HL-60/S4 treated with phorbol 12-myristate 13-acetate at 8.2 ng/mL for 4 days and 3 days (cell line): Measurements from ENCODE around the gene SLX4IP.
"Not testable (repeated sequence)": the region's sequence is repeated elsewhere in the genome, so short reads cannot be mapped to it uniquely, and the experiment has no call there.

Experiments used
- in situ Hi-C: fragments of 300-500 bp; cut with MboI; formaldehyde crosslinking; loops from 2 replicates; pipeline ENCODE4 v1.15.0; 2022; ENCODE audit warnings: low sequenced_read_pairs

SLX4IP gene

DNA sequence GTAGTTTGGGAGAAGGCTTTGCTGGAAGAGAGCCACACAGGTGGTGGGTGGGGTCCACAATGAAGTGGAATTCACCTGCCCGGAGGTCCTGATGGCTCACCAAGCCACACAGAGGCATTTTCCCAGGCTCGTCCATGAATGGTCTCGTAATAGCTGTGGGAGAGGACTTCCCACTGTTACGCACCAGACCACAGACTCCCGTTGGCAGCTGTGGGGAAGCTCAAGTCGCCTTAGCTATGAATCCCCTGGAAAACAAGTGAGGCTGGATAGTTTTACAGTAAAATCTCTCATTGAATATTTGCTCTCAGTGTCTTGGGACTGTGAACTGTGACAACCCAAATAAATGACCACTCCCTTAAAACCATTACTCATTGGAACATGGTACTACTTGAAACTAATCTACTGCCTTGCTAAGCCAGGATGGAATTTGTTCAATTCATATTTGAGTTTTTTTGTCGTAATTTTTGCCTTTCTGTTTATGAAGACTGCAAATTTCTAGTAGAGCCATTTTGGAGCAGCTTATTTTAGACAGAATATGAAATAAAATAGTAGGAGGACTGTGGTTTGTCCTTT lies 159.3 kb downstream of the SLX4IP start:
- in situ Hi-C loops: no loop called here

DNA sequence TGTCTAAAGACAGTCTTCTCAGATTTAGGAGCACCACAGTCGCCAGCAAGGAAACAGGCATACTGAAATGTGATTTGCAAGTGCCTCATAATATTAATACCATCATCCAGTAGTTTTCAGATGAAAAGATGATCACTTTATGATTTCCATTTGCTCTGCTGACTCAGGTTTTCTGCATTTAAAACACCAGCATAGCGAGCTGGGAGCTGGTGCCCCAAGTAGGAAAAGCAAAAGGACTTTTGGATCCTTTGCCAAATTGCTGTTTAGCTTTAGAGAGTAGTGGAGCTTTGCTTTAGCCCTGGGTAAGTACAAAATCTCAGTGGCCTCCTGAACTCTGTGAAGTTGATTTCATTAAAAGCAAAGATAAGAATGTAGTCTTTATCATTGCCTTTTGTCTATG lies 160.2 kb downstream of the SLX4IP start:
- in situ Hi-C loops: no loop called here

DNA sequence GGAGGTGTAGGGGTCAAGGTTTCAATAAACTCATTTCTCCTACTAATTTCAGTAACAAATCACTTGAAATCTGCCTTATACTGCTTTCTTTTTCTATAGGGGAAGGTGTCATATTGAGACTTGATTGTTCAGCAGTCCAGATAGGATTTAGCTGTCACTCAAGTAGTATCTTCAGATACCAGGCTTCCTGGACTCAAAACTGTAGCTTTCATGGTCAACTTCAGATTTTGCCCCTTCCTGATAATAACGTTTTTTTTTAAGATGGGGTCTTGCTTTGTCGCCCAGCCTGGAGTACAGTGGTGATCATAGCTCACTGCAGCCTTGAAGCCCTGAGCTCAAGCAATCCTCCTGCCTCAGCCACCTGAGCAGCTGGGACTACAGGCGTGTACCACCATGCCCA lies 160.9 kb downstream of the SLX4IP start:
- in situ Hi-C loops: no loop called here

DNA sequence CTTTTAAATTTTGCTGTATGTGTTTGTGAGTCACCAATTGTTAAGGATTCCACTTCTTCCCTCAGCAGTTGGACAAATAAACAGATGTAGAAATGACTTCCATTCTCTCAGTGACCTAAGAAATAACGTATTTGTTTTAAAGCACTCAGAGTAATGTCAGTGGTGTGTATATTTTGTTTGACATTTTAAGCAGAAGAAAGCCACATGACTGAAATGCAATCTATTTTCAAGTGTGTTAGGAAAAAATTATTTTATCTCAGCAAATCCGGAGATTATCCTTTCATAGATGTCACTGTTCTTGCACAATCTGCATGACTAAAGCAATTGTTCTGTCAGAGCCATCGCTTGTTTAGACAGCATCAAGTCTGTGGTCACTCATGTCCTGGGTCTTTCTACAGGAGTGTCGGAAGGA lies 161.6 kb downstream of the SLX4IP start:
- in situ Hi-C loops: no loop called here

DNA sequence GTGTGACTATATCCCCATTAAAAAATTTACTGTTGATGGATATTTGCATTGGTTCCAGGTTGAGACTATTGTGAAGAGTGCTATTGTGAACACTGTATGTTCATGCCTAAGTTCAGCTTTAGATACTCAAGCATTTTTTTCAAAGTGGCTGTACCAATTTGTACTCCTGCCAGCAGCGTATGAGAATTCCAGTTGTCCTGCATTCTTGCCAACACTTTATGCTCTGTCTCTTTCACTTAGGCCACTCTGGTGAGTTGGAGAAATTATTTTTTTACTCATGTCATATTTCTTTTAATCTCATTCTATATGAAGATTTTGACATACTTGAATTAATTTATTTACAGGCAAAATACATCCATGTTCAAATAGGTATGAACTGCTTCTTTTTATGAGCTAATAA lies 162.5 kb downstream of the SLX4IP start:
- in situ Hi-C loops: no loop called here

DNA sequence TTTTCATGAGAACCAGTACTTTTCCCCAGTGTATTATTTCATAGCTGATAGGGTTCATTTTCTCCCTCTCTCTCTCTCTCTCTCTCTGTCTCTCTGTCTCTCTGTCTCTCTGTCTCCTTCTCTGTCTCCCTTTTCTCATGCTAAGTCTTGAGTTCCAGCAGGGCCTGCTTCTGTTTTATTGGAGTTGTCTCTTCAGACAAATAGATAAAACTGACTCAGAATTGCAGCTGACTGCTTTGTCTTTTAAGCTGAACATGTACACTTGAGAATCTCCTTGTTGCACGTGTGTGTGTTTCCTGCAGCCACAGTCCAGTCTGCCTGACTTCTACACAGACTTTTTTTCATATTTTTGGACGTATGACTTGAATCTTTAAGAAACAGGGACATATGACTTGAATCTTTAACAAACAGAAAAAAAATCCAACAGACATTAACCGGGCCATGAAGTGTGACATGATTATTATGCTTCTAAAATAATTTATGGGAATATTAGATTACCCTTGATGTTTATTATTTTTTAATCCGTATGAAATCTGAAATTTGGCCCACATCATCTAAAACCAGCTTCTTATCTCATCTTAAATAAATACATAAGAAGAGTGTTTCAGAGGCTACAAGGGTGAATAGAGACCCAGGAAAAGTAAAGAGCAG lies 167.2 kb downstream of the SLX4IP start:
- in situ Hi-C loops: no loop called here

DNA sequence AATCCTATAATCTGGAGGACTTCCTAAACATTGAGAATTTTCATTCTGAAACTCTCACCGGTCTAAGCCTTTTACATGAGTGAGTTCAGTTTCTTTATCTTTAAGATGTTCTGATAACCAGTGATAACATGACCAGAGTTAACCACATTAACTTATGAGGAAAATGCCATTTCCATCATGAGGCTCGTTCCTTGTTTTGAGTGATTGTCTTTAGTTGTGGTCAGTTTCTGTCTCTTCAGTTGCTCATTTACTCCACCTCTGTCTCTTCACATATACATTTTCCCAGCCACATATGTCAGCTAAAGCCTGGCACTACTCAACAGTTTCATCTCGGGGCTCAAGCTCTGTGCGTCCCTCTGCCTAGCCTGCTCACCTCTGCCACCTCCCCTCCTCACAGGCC lies 168.3 kb downstream of the SLX4IP start:
- in situ Hi-C loops: no loop called here

DNA sequence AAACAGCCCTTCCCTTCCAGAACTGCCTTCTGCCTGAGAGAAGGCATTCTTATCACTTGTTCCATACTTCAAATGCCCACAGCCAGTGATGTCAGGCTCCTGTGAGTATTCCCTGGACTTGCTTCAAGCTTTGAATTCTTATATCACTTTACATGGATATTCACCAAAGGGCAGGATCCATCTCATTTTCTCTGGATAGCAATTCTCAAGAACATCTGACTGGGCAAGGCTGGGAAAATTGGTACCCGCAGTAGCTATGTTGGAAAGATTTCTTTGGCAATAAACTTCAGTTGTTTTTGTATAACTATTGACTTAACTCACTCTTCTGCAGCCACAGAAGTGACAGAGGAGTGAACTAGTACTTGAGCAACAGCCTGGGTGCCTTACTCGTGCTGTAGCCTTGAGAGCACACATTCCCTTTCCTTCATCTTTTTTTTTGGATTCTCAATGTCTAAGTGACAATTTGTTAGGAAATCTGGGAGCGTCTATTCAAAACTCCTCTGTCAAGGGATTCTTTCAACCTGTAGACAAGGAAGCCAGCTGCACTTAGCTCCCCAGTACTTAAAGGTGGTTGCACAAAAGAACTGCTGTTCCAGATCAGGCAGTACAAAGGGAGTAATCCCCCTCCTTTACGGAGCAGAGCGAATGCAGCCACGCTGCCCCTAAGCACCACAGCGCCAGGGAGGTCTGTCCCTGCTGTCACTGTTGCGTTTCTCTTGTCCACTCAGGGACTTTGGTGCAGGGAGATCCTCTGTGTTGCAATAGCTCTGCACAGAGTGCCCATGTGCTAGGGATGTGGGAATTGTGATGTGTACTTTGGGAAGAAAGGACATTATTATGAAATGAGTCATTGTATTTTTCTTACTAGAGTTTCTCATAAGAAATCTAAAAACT lies 169.1 kb downstream of the SLX4IP start:
- in situ Hi-C loops: no loop called here

DNA sequence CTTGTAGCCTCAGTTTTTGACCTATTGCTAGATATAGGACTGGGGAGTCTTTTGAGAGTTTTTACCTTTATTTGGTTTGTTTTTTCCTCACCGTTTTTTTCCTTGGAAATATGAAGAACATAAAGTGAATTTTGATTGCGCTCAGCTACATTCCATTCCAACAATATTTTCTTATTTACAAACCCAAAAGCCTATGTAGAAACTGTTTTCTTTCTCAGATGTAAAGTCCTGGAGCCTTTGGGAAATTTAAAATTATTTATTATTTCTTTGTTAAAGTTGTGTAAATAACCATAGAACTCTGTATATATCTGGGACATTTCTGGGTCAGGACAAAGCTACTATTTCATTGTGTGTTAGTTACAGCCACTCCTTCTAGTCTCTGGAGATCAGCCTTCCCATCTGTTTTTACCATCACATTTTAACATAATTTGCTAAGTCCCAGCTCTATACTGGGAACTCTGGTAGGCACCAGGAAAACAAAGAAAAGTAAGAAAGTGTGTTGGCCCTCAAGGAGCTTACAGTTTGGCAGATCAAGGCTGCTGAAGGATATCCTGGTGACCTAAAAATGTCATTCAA lies 169.8 kb downstream of the SLX4IP start:
- in situ Hi-C loops: no loop called here

DNA sequence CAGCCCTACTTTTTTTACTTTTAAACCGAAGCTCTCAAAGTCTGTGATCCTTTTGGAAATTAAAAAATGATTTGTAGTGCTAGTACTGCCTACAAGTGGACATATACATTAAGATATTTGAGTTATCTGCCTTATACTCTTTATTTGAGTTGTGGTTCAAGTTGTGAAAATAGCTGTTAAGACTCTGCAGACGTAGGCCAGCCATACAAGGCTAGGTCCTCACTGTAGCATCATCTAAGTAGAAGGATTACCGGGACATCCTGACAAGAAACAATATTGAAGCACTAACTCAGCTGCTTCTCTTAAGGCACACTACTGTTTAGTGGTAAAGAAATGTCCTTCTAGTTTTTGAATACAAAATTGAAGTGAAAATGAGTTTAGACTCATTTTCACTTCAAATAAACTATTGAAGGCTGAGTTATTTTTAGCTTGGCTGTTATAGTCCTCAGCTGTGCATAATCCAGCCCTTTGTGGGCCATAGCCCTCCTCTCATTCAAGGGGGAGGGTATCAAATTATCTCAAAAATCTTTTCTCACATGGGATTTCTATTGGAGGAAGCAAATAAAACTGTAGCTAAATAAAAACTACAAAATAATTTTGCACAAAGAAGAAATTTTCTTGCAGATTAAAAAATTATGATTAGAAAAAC lies 170.6 kb downstream of the SLX4IP start:
- in situ Hi-C loops: no loop called here

DNA sequence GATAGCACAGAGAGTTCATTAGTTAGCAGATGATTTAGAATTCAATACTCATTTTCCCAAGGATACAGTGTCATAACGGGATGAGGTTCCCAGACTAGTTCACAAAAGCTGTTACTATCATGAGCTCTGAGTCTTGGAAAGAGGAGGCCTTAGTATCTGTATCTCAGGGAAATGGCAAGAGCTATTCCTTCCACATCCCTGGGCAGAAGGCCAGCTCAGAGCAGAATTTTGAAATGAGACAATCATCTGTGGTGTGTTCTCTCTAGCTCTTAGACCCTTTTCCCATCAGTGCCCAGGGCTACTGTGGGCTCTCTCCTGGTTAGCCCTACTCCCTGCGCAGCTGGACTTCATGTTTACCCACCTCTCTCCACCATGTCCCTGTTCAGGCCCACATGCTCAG lies 174.2 kb downstream of the SLX4IP start:
- in situ Hi-C loops: no loop called here

DNA sequence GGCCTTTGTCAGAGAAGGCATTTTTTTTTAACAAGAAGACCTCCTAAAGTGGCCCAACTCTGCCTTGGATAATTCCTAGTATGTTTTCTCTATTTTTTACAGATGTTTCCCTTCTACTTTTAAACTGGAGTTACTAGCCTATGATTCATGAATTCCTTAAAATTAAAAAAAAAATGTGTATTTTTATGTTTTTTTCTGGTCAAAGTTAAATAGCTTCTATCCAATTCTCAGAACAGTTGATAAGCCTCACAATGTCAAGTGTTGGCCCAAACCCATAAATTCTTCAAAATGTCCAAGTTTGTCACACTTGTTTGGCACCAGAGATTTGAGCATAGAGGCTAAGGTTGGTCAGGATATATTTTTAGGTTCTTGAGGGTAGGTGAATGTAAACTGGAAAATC lies 174.7 kb downstream of the SLX4IP start:
- in situ Hi-C loops: no loop called here

DNA sequence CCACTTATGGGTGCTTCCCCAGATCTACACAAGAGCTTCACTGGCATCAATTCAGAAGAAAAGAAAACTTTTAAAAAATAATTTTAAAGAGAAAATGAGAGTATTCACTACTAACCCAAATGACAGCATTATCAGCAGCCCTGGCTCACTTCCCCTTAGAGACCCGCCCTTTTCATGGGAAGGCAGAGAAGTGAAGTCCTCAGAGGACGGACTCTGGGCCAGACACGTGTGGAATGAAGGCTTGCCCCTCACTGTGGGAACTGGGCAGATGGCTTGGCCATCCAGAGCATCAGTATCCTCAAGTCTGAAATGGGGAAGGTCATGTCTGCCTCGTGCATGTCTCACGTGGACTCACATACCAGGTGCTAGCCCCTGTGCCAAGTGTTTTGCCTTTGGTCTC lies 175.1 kb downstream of the SLX4IP start:
- in situ Hi-C loops: no loop called here

DNA sequence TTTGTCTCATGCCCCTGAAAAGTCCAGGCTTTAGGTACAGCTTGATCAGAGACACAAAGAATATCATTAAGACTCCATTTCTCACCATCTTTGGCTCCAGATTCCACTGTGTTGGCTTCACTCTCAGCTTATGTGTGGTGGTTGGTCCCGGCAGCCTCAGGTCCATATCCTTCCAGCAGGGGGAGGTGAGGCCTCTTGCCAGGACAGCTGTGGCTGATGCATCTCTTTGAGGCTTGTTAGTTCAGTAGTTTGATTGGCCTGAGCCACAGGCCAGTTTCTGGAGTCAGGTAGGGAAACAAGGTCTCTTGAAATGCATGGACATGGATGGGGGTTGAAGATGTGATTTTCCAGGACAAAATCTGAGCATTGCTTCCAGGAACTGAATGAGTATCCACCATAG lies 176.3 kb downstream of the SLX4IP start:
- in situ Hi-C loops: no loop called here

DNA sequence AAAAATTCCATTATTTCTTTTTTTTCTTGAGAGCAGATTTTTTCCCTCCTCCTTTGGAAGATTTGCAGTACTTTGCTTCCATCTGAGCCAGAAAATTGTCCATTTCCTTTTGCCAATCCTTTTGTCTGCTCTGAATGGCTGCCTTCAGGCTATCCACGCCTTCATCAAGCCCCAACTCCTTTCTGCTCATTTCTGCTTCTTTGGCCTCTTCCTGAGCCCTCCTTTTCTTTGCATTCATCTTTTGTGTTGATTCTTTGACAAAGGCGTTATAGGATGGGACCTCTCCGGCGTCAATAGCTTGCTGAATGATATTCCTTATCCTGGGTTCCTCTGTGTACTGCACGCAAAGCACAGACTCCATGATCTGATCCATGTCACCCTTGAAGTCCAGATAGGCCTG lies 178.3 kb downstream of the SLX4IP start:
- in situ Hi-C loops: not testable (repeated sequence)

DNA sequence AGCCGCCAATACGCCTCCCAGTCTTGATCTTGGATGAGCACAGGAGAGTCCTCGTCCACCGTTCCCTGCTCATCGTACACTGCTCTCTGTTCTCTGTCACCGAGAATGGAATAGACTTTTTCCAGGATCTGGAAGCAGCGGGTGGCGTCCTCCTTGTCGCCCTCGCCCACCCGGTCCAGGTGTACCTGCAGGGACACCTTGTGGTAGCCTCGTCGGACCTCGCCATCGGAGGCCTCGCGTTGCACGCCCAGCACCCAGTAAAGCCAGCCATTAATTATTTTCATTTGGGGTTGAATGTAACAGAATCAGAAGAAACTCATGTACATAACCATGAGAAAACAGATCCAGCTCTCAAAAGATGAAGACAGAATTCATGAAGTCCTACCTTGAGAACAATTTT lies 178.8 kb downstream of the SLX4IP start:
- in situ Hi-C loops: no loop called here

DNA sequence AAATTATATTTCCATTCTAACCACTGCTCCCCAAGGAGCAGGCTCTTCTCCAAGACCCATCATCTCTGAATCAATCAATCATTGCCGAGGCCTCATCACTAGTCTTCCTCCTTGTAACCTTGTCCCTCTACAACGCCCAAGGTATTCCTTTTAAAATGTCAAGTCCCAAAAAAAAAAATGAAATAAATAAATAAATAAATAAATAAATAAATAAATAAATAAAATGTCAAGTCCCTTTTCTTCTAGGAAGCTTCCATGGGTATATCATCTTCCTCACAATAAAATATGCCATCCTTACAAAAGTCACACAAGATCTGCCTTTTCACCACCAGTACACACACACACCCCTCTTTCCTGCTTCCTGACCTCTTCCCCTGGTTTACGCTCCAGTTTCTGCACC lies 181.1 kb downstream of the SLX4IP start:
- in situ Hi-C loops: no loop called here

DNA sequence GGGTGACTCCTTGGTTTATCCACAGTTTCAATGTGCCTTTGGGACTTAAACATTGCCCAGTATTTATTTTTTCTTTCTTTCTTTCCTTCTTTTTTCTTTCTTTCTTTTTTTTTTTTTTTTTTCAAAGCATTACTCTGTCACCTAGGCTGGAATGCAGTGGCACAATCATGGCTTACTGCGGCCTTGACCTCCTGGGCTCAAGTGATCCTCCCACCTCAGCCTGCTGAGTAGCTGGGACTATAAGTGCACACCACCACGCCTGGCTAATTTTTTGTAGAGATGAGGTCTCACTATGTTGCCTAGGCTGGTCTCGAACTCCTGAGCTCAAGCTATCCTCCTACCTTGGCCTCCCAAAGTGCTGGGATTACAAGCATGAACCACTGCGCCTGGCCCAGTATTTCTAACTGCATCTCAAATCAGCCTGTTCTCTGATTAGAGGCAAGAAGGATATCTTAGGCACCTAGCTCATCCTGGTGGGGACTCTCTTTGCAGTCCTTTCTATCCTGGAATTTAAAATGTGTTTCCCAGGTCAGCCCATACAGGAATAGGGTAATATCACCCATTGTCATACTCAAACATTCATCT lies 182.5 kb downstream of the SLX4IP start:
- in situ Hi-C loops: not testable (repeated sequence)

DNA sequence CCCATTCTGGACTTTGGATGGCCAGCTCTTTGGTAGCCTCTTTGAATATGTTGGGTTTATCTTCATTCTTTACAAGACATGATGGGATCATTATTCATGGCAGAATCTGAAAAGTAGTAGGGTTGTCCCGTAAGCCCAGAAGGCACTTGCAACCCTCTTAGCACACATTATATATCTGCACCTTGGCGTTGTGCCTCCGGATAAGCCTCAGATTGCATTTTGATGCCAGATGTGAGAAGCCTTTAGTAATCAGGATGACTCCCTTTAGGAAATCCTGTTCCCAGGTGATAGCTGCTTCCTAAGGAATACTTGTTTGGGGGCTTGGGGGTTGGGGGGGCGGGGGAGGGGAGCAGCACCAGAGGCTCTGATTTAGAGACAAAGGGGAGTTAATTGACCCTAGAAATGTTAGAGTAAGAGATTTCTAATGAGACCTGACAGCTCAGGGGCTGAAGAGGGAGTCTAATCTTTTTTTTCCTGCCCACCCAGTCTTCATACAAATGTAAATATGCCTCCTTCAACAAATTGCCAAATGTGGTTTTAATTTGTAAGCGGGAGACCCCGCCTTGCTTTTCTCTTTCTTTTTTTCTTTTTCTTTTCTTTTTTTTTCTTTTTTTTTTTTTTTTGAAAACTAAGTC lies 183.6 kb downstream of the SLX4IP start:
- in situ Hi-C loops: no loop called here

DNA sequence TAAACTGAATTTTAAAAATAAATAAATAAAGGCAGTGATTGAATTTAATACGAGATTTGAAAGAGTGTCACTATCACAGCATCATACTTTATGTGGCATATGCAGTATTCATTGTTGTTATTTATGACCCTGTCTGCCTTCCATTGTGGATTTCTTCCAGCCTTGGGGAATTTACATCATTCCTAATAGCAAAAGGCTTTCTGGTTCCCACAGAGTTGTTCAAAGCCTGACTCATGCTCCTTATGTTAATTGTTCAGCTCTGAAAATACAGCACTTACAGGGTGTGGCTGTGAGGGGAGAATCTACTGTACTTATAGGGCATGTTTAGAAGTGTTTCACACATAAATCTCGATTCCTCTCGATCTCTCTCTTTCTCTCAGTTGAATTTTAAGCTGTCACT lies 184.3 kb downstream of the SLX4IP start:
- in situ Hi-C loops: no loop called here
